ENCODE data around the gene TGM4. TPM values are rescaled to one million over a fixed set of nuclear protein-coding genes. Genes with fewer than 3 reads are reported as not detected.

TGM4 gene
- total and polyA plus RNA-seq, 10 of the 15 experiments (the other 5 are each of a cell fraction or from before 2014, with no cell fraction given) = not detected

DNA sequence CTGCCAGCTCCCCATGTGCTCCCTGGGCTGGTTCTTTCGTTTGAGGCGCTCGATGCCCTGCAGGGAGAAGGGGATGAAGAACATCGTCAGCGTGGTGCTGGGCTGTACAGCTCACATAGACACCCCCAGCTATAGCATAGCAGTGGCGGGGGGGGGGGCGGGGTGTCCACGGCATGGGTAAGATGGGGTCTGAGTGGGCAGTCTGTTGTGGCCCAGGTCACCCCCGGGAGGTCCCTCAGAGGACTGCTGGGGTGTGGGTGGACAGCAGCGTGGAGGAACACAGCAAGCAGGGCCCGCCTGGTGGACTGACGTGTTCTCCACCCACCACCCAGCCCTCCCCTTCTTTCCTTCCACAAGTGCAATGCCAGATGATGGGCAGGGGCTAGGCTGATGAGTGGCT lies 43.7 kb downstream of the TGM4 start:
- H4K20me1 ChIP-seq (ENCODE audit: control insufficient read depth, insufficient read depth) = no peaks in the 10 kb centered on the region
- no peak overlapping the region for H3K27ac ChIP-seq (ENCODE audit: control insufficient read depth, insufficient read depth)
- WGBS (ENCODE audit: insufficient coverage, insufficient replicate concordance, low lambda C conversion rate, missing lambda C conversion rate) = 92% methylated on average over 10 of the region's 12 CpGs
- no peak overlapping the region for H3K9ac ChIP-seq (ENCODE audit: control insufficient read depth, insufficient read depth, low read length)
- POLR2A ChIA-PET = no interaction called here
- H3K4me3 ChIP-seq = no peak overlapping the region
- H2AFZ ChIP-seq (ENCODE audit: control insufficient read depth, low read depth, low read length) = no peak overlapping the region
- DNase-seq (ENCODE audit: low read depth, low spot score) (no peak), FAIRE-seq (no peak), ATAC-seq (no peak)
- H3K79me2 ChIP-seq (ENCODE audit: control insufficient read depth, insufficient read depth, low read length) = no peaks in the 10 kb centered on the region
- RAD21 ChIA-PET (ENCODE audit: unreplicated experiment) = no interaction called here
- TF ChIP-seq POLR2A (IDR thresholded peaks at IDR 0.05; ENCODE audit: low read depth, low read length) (0 out of 2 replicates have a peak, but pooled peaks have one; percentile 10), CHD4 (IDR thresholded peaks at IDR 0.05) (no peak)
- SMC1A ChIA-PET (ENCODE audit: uncharacterized antibody, unreplicated experiment) = no interaction called here
- CTCF ChIA-PET = no interaction called here
- H3K9me3 ChIP-seq (replicated peaks; ENCODE audit: control insufficient read depth, insufficient read depth, low read length) = no peaks in the 10 kb centered on the region
- in situ Hi-C loops (cut with MboI) = loop anchor here (5.0 kb wide), 1 partner anchor 386 kb away; no protein-coding TSS in a partner anchor
- no peaks in the 10 kb centered on the region; a peak in 2 of 4 replicates for H3K36me3 ChIP-seq (ENCODE audit: control insufficient read depth in 2 of 2, insufficient read depth in 2 of 2, low read length in 1 of 2)
- no peaks in the 10 kb centered on the region for H3K27me3 ChIP-seq (replicated peaks in 1 of 2; ENCODE audit: control insufficient read depth in 2 of 2, insufficient read depth in 2 of 2, low read length in 1 of 2)
- no TSS peak for BruUV-seq (replicated peaks)
- H3K4me1 ChIP-seq (ENCODE audit: control insufficient read depth, insufficient read depth, low read length) = no peaks in the 10 kb centered on the region
- no peak overlapping the region for H3K4me2 ChIP-seq (ENCODE audit: control insufficient read depth, insufficient read depth)
- intact Hi-C loops (cut with micrococcal nuclease; ENCODE audit: unreplicated experiment) = no loop called here

DNA sequence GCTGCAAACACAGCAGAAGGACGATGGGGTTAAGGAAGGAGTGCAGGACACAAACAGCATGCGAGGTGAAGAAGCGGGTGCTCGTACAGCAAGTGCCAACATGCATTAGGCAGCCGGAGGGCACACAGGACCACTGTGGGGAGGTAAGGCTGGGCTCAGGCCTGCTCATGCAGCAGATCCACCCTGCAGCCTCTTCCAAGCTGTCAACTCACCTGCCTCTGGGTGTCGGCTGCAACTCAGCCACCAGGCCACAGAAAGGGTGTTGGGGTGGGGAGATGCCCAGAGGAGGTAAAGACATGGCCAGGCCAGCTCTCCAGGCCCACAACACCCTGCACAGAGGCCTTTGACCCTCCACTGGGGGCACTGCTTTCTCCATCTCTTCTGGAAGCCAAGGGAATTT lies 44.2 kb downstream of the TGM4 start:
- TF ChIP-seq ATF7 (IDR thresholded peaks at IDR 0.05; ENCODE audit: low read depth) = no peak
- TF ChIP-seq RAD51 (IDR thresholded peaks at IDR 0.05) = no peak
- no peak for TF ChIP-seq HDAC6 (IDR thresholded peaks at IDR 0.05; ENCODE audit: unreplicated experiment)
- TF ChIP-seq YY1 (IDR thresholded peaks at IDR 0.05; ENCODE audit: low read depth, low read length) = no peak
- TF ChIP-seq DPF2 (IDR thresholded peaks at IDR 0.05) = no peak
- TF ChIP-seq, protein P1, sequence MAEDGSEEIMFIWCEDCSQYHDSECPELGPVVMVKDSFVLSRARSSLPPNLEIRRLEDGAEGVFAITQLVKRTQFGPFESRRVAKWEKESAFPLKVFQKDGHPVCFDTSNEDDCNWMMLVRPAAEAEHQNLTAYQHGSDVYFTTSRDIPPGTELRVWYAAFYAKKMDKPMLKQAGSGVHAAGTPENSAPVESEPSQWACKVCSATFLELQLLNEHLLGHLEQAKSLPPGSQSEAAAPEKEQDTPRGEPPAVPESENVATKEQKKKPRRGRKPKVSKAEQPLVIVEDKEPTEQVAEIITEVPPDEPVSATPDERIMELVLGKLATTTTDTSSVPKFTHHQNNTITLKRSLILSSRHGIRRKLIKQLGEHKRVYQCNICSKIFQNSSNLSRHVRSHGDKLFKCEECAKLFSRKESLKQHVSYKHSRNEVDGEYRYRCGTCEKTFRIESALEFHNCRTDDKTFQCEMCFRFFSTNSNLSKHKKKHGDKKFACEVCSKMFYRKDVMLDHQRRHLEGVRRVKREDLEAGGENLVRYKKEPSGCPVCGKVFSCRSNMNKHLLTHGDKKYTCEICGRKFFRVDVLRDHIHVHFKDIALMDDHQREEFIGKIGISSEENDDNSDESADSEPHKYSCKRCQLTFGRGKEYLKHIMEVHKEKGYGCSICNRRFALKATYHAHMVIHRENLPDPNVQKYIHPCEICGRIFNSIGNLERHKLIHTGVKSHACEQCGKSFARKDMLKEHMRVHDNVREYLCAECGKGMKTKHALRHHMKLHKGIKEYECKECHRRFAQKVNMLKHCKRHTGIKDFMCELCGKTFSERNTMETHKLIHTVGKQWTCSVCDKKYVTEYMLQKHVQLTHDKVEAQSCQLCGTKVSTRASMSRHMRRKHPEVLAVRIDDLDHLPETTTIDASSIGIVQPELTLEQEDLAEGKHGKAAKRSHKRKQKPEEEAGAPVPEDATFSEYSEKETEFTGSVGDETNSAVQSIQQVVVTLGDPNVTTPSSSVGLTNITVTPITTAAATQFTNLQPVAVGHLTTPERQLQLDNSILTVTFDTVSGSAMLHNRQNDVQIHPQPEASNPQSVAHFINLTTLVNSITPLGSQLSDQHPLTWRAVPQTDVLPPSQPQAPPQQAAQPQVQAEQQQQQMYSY (CRISPR knock-in tag; IDR thresholded peaks at IDR 0.05) = no peak
- TF ChIP-seq, protein P2, sequence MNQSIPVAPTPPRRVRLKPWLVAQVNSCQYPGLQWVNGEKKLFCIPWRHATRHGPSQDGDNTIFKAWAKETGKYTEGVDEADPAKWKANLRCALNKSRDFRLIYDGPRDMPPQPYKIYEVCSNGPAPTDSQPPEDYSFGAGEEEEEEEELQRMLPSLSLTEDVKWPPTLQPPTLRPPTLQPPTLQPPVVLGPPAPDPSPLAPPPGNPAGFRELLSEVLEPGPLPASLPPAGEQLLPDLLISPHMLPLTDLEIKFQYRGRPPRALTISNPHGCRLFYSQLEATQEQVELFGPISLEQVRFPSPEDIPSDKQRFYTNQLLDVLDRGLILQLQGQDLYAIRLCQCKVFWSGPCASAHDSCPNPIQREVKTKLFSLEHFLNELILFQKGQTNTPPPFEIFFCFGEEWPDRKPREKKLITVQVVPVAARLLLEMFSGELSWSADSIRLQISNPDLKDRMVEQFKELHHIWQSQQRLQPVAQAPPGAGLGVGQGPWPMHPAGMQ (IDR thresholded peaks at IDR 0.05; ENCODE audit: borderline replicate concordance) = no peak
- TF ChIP-seq EZH2 (IDR thresholded peaks at IDR 0.05; ENCODE audit: borderline replicate concordance, control insufficient read depth, low read depth, low read length) = no peak
- no peak for TF ChIP-seq MEF2B (IDR thresholded peaks at IDR 0.05; ENCODE audit: partially characterized antibody, poor library complexity, severe bottlenecking)
- TF ChIP-seq BACH1 (IDR thresholded peaks at IDR 0.05; ENCODE audit: borderline replicate concordance) = no peak
- no peak overlapping the region for H3K4me3 ChIP-seq
- POLR2A ChIA-PET = no interaction called here
- FAIRE-seq (no peak), ATAC-seq (no peak), DNase-seq (ENCODE audit: low read depth, low spot score) (no peak)
- no peaks in the 10 kb centered on the region; a peak in 2 of 4 replicates for H3K36me3 ChIP-seq (ENCODE audit: control insufficient read depth in 2 of 2, insufficient read depth in 2 of 2, low read length in 1 of 2)
- no peaks in the 10 kb centered on the region for H3K4me1 ChIP-seq (ENCODE audit: control insufficient read depth, insufficient read depth, low read length)
- intact Hi-C loops (cut with micrococcal nuclease; ENCODE audit: unreplicated experiment) (no loop called here), in situ Hi-C loops (cut with MboI) (loop anchor here (5.0 kb wide), 1 partner anchor 386 kb away; no protein-coding TSS in a partner anchor)
- SMC1A ChIA-PET (ENCODE audit: uncharacterized antibody, unreplicated experiment) = no interaction called here
- H3K4me2 ChIP-seq (ENCODE audit: control insufficient read depth, insufficient read depth) = no peak overlapping the region
- RAD21 ChIA-PET (ENCODE audit: unreplicated experiment) = no interaction called here
- no peaks in the 10 kb centered on the region for H3K79me2 ChIP-seq (ENCODE audit: control insufficient read depth, insufficient read depth, low read length)
- H4K20me1 ChIP-seq (ENCODE audit: control insufficient read depth, insufficient read depth) = no peaks in the 10 kb centered on the region
- WGBS (ENCODE audit: insufficient coverage, insufficient replicate concordance, low lambda C conversion rate, missing lambda C conversion rate) = 94% methylated on average over 6 of the region's 6 CpGs
- BruUV-seq (replicated peaks) = no TSS peak
- CTCF ChIA-PET = no interaction called here
- no peak overlapping the region for H3K9ac ChIP-seq (ENCODE audit: control insufficient read depth, insufficient read depth, low read length)
- no peak overlapping the region for H2AFZ ChIP-seq (ENCODE audit: control insufficient read depth, low read depth, low read length)
- no peaks in the 10 kb centered on the region for H3K9me3 ChIP-seq (replicated peaks; ENCODE audit: control insufficient read depth, insufficient read depth, low read length)
- H3K27ac ChIP-seq (ENCODE audit: control insufficient read depth, insufficient read depth) = no peak overlapping the region
- no peaks in the 10 kb centered on the region for H3K27me3 ChIP-seq (replicated peaks in 1 of 2; ENCODE audit: control insufficient read depth in 2 of 2, insufficient read depth in 2 of 2, low read length in 1 of 2)

Data from GM12878 (cell line).